ENCODE data around the gene ALKBH6. TPM values are rescaled to one million over a fixed set of nuclear protein-coding genes. Genes with fewer than 3 reads are reported as not detected.

The ALKBH6 gene
- total RNA-seq, 1 donor from 2014 or later, result 7.8 TPM

GRCh38 chr19:35977446-35978222 lies 36.4 kb downstream of the ALKBH6 start:
- ATAC-seq (no peak), DNase-seq (no peak)
- intact Hi-C loops (cut with micrococcal nuclease), result no loop called here

- no peak for ATAC-seq
- intact Hi-C loops (cut with micrococcal nuclease), result no loop called here
- DNase-seq, result no peak
These were observed 38.3 kb downstream of the ALKBH6 start for GRCh38 chr19:35975608-35976214.

GRCh38 chr19:35973487-35973886 lies 40.5 kb downstream of the ALKBH6 start:
- DNase-seq (no peak), ATAC-seq (no peak)
- intact Hi-C loops (cut with micrococcal nuclease), result no loop called here

- ATAC-seq, result no peak
- intact Hi-C loops (cut with micrococcal nuclease), result no loop called here
- DNase-seq, result no peak
These were observed 47.2 kb downstream of the ALKBH6 start for GRCh38 chr19:35966771-35967170.

- ATAC-seq (no peak), DNase-seq (peak; percentile 50)
- intact Hi-C loops (cut with micrococcal nuclease), result no loop called here
These were observed 50.5 kb downstream of the ALKBH6 start for GRCh38 chr19:35963514-35963913.

- no peak for ATAC-seq
- intact Hi-C loops (cut with micrococcal nuclease), result no loop called here
- no peak for DNase-seq
These were observed 53.5 kb downstream of the ALKBH6 start for GRCh38 chr19:35960432-35960972.

- intact Hi-C loops (cut with micrococcal nuclease), result no loop called here
- DNase-seq (no peak), ATAC-seq (no peak)
These were observed 54.1 kb downstream of the ALKBH6 start for GRCh38 chr19:35959968-35960320.

Other genes starting within 250 kb of the ALKBH6 start
- gene ARHGAP33, start 238.6 kb downstream of the ALKBH6 start, total RNA-seq, result 4.2 TPM
- not detected for gene PRODH2, start 201.4 kb downstream of the ALKBH6 start, total RNA-seq
- gene NPHS1, start 161.7 kb downstream of the ALKBH6 start, total RNA-seq, result not detected
- 0.12 TPM for gene KIRREL2, start 157.3 kb downstream of the ALKBH6 start, total RNA-seq
- gene APLP1, start 145.6 kb downstream of the ALKBH6 start, total RNA-seq, result 25.7 TPM
- 3.8 TPM for gene NFKBID, start 113.7 kb downstream of the ALKBH6 start, total RNA-seq
- 7.1 TPM for gene HCST, start 111.7 kb downstream of the ALKBH6 start, total RNA-seq
- 28.5 TPM for gene TYROBP, start 105.9 kb downstream of the ALKBH6 start, total RNA-seq
- 7.5 TPM for gene LRFN3, start 77.8 kb downstream of the ALKBH6 start, total RNA-seq
- gene SDHAF1, start 19.0 kb downstream of the ALKBH6 start, total RNA-seq, result 9.4 TPM
- 0.30 TPM for gene SYNE4, start 5.4 kb downstream of the ALKBH6 start, total RNA-seq
- gene CLIP3, start 18.7 kb upstream of the ALKBH6 start, total RNA-seq, result 5.0 TPM
- gene THAP8, start 40.1 kb upstream of the ALKBH6 start, total RNA-seq, result 4.0 TPM
- gene WDR62, start 40.7 kb upstream of the ALKBH6 start, total RNA-seq, result 28.7 TPM
- not detected for gene OVOL3, start 96.9 kb upstream of the ALKBH6 start, total RNA-seq
- gene POLR2I, start 100.7 kb upstream of the ALKBH6 start, total RNA-seq, result 157 TPM
- 93.7 TPM for gene TBCB, start 101.3 kb upstream of the ALKBH6 start, total RNA-seq
- gene CAPNS1, start 125.9 kb upstream of the ALKBH6 start, total RNA-seq, result 838 TPM
- 3,262 TPM for gene COX7A1, start 138.2 kb upstream of the ALKBH6 start, total RNA-seq
- gene ZNF565, start 200.5 kb upstream of the ALKBH6 start, total RNA-seq, result 4.6 TPM
- 29.1 TPM for gene ZNF146, start 200.9 kb upstream of the ALKBH6 start, total RNA-seq